SJCRH30 (cell line): ENCODE measurements around the gene FAM124A. TPM values are rescaled to one million over a fixed set of nuclear protein-coding genes. Genes with fewer than 3 reads are reported as not detected.
"Not testable (repeated sequence)": the region's sequence is repeated elsewhere in the genome, so short reads cannot be mapped to it uniquely, and the experiment has no call there.

Experiments
- DNase-seq, 2 experiments: peaks; one replicate each; pipeline ENCODE4 v3.0.0-alpha.2; 2015 to 2020
- H3K27ac ChIP-seq: fragments of 250-450 bp; sonication (Bioruptor Pico); 2 replicates; pipeline ENCODE4 v1.5.1; 2020; ENCODE audit warnings: mild to moderate bottlenecking, moderate library complexity
- H3K27me3 ChIP-seq: fragments of 250-450 bp; sonication (Bioruptor Pico); 2 replicates; pipeline ENCODE4 v1.5.1; 2020; ENCODE audit warnings: mild to moderate bottlenecking, moderate library complexity
- H3K36me3 ChIP-seq: fragments of 250-450 bp; sonication (Bioruptor Pico); 2 replicates; pipeline ENCODE4 v1.5.1; 2020; ENCODE audit warnings: mild to moderate bottlenecking, moderate library complexity
- H3K4me1 ChIP-seq: fragments of 250-450 bp; sonication (Bioruptor Pico); 2 replicates; pipeline ENCODE4 v1.5.1; 2020; ENCODE audit warnings: mild to moderate bottlenecking, moderate library complexity
- H3K4me3 ChIP-seq: fragments of 250-450 bp; sonication (Bioruptor Pico); 2 replicates; pipeline ENCODE4 v1.5.1; 2020; ENCODE audit warnings: mild to moderate bottlenecking, moderate library complexity
- H3K9me3 ChIP-seq: fragments of 250-450 bp; sonication (Bioruptor Pico); replicated peaks from 2 replicates; pipeline ENCODE4 v1.5.1; 2020; ENCODE audit warnings: mild to moderate bottlenecking, moderate library complexity
- total RNA-seq: library from RNA; depleted of rRNA; stranded (reverse); fragments of >200 nt; shearing (Covaris generic); gene quantifications from 2 replicates; pipeline ENCODE4 v1.2.3, GENCODE V29; 2014

FAM124A gene
- total RNA-seq, 1 experiment from 2014 or later = 0.45 TPM

- no peaks in the 10 kb centered on the region for H3K36me3 ChIP-seq
- H3K27me3 ChIP-seq = no peaks in the 10 kb centered on the region
- H3K4me3 ChIP-seq = no peak overlapping the region
- DNase-seq = no peak
- H3K9me3 ChIP-seq = no peaks in the 10 kb centered on the region
- H3K4me1 ChIP-seq = no peaks in the 10 kb centered on the region
- no peak overlapping the region for H3K27ac ChIP-seq
Measured at GRCh38 chr13:51283371-51283770, 61.2 kb downstream of the FAM124A start.

GRCh38 chr13:51284339-51284738 lies 62.1 kb downstream of the FAM124A start:
- no peaks in the 10 kb centered on the region for H3K36me3 ChIP-seq
- no peaks in the 10 kb centered on the region for H3K27me3 ChIP-seq
- no peak for DNase-seq
- H3K4me1 ChIP-seq = no peaks in the 10 kb centered on the region
- H3K27ac ChIP-seq = no peak overlapping the region
- H3K9me3 ChIP-seq = no peaks in the 10 kb centered on the region
- no peak overlapping the region for H3K4me3 ChIP-seq

- H3K4me3 ChIP-seq = no peak overlapping the region
- H3K9me3 ChIP-seq = no peaks in the 10 kb centered on the region
- DNase-seq = peak; percentile 67 to 83
- H3K4me1 ChIP-seq = no peaks in the 10 kb centered on the region
- no peak overlapping the region for H3K27ac ChIP-seq
- no peaks in the 10 kb centered on the region for H3K36me3 ChIP-seq
- H3K27me3 ChIP-seq = no peaks in the 10 kb centered on the region
Measured at GRCh38 chr13:51286135-51287002, 64.2 kb downstream of the FAM124A start.

- no peak for DNase-seq
- H3K36me3 ChIP-seq = no peaks in the 10 kb centered on the region
- no peaks in the 10 kb centered on the region for H3K4me1 ChIP-seq
- no peaks in the 10 kb centered on the region for H3K27me3 ChIP-seq
- H3K9me3 ChIP-seq = no peaks in the 10 kb centered on the region
- no peak overlapping the region for H3K4me3 ChIP-seq
- H3K27ac ChIP-seq = no peak overlapping the region
Measured at GRCh38 chr13:51287758-51288157, 65.6 kb downstream of the FAM124A start.

- not testable (repeated sequence) for H3K27me3 ChIP-seq, H3K27ac ChIP-seq, DNase-seq, H3K4me3 ChIP-seq, H3K9me3 ChIP-seq, H3K4me1 ChIP-seq, H3K36me3 ChIP-seq
Measured at GRCh38 chr13:51288254-51288653, 66.1 kb downstream of the FAM124A start.

GRCh38 chr13:51291341-51291740 lies 69.1 kb downstream of the FAM124A start:
- Histone ChIP-seq H3K36me3 (no peaks in the 10 kb centered on the region), H3K27me3 (no peaks in the 10 kb centered on the region), H3K9me3 (no peaks in the 10 kb centered on the region), H3K27ac (no peak overlapping the region), H3K4me1 (no peaks in the 10 kb centered on the region), H3K4me3 (no peak overlapping the region)
- no peak for DNase-seq

- Histone ChIP-seq H3K9me3 (no peaks in the 10 kb centered on the region), H3K4me3 (no peak overlapping the region), H3K36me3 (no peaks in the 10 kb centered on the region), H3K27ac (no peak overlapping the region), H3K27me3 (no peaks in the 10 kb centered on the region), H3K4me1 (no peaks in the 10 kb centered on the region)
- no peak for DNase-seq
Measured at GRCh38 chr13:51292000-51292565, 69.9 kb downstream of the FAM124A start.

GRCh38 chr13:51297556-51297955 lies 75.4 kb downstream of the FAM124A start:
- H3K4me1 ChIP-seq = no peaks in the 10 kb centered on the region
- H3K9me3 ChIP-seq = no peaks in the 10 kb centered on the region
- H3K4me3 ChIP-seq = no peak overlapping the region
- H3K36me3 ChIP-seq = no peaks in the 10 kb centered on the region
- H3K27ac ChIP-seq = no peak overlapping the region
- no peaks in the 10 kb centered on the region for H3K27me3 ChIP-seq
- DNase-seq = no peak

- peak in 1 of 2 experiments; percentile 29 for DNase-seq
- H3K36me3 ChIP-seq = no peaks in the 10 kb centered on the region
- H3K4me3 ChIP-seq = no peak overlapping the region
- H3K27me3 ChIP-seq = no peaks in the 10 kb centered on the region
- no peak overlapping the region for H3K27ac ChIP-seq
- H3K4me1 ChIP-seq = no peaks in the 10 kb centered on the region; the same call in 1 of the 2 replicates
- H3K9me3 ChIP-seq = no peaks in the 10 kb centered on the region
Measured at GRCh38 chr13:51298812-51299211, 76.6 kb downstream of the FAM124A start.

GRCh38 chr13:51303063-51303552 lies 80.9 kb downstream of the FAM124A start:
- DNase-seq = no peak
- no peak overlapping the region for H3K27ac ChIP-seq
- H3K36me3 ChIP-seq = no peaks in the 10 kb centered on the region
- no peak overlapping the region for H3K4me3 ChIP-seq
- H3K9me3 ChIP-seq = no peaks in the 10 kb centered on the region
- no peaks in the 10 kb centered on the region; the same call in 1 of the 2 replicates for H3K4me1 ChIP-seq
- no peaks in the 10 kb centered on the region for H3K27me3 ChIP-seq

GRCh38 chr13:51303882-51304281 lies 81.7 kb downstream of the FAM124A start:
- Histone ChIP-seq H3K4me3 (no peak overlapping the region), H3K36me3 (no peaks in the 10 kb centered on the region), H3K9me3 (no peaks in the 10 kb centered on the region), H3K27me3 (no peaks in the 10 kb centered on the region), H3K27ac (no peak overlapping the region), H3K4me1 (no peaks in the 10 kb centered on the region; the same call in 1 of the 2 replicates)
- DNase-seq = no peak

- Histone ChIP-seq H3K4me3 (no peak overlapping the region), H3K27me3 (no peaks in the 10 kb centered on the region), H3K9me3 (no peaks in the 10 kb centered on the region), H3K4me1 (no peaks in the 10 kb centered on the region; the same call in 1 of the 2 replicates), H3K27ac (no peak overlapping the region), H3K36me3 (no peaks in the 10 kb centered on the region)
- DNase-seq = no peak
Measured at GRCh38 chr13:51305271-51305967, 83.2 kb downstream of the FAM124A start.

GRCh38 chr13:51308781-51309180 lies 86.6 kb downstream of the FAM124A start:
- DNase-seq = no peak
- H3K9me3 ChIP-seq = no peaks in the 10 kb centered on the region
- no peak overlapping the region for H3K27ac ChIP-seq
- no peaks in the 10 kb centered on the region for H3K27me3 ChIP-seq
- peaks cover 10% of the 10 kb centered on the region for H3K4me1 ChIP-seq
- no peaks in the 10 kb centered on the region for H3K36me3 ChIP-seq
- H3K4me3 ChIP-seq = no peak overlapping the region

GRCh38 chr13:51311231-51311630 lies 89.0 kb downstream of the FAM124A start:
- H3K9me3 ChIP-seq = no peaks in the 10 kb centered on the region
- H3K4me1 ChIP-seq = peaks cover 23% of the 10 kb centered on the region
- no peaks in the 10 kb centered on the region for H3K36me3 ChIP-seq
- no peak overlapping the region for H3K27ac ChIP-seq
- peak; percentile 34 to 75 for DNase-seq
- no peak overlapping the region for H3K4me3 ChIP-seq
- H3K27me3 ChIP-seq = no peaks in the 10 kb centered on the region

- H3K27ac ChIP-seq = no peak overlapping the region
- peaks cover 29% of the 10 kb centered on the region for H3K4me1 ChIP-seq
- H3K9me3 ChIP-seq = no peaks in the 10 kb centered on the region
- no peak overlapping the region for H3K4me3 ChIP-seq
- H3K36me3 ChIP-seq = no peaks in the 10 kb centered on the region
- H3K27me3 ChIP-seq = no peaks in the 10 kb centered on the region
- DNase-seq = peak; percentile 14 to 54
Measured at GRCh38 chr13:51311957-51312520, 89.8 kb downstream of the FAM124A start.
